Heart left ventricle (tissue), 16 donors: ENCODE data around the gene NEDD4L. TPM values are rescaled to one million over a fixed set of nuclear protein-coding genes. Genes with fewer than 3 reads are reported as not detected.
A peak's percentile ranks its signal among the peaks of the same experiment; 100 is the strongest.

ENCODE experiments used
- ATAC-seq, 4 donors: fragments of 200-7000 bp; cut with Tn5 transposase; one replicate each; pipeline ENCODE4 v1.9.1; 2020 to 2022; ENCODE audit warnings: moderate library complexity in 4 of 4, mild to moderate bottlenecking in 3 of 4, moderate number of reproducible peaks in 1 of 4
- DNase-seq, 5 donors: peaks; one replicate each; pipeline ENCODE4 v3.0.0-alpha.2; 2020
- H3K27ac ChIP-seq, 12 donors: fragments of 200-600 bp; sonication (generic) in 4 of 12; one replicate each; pipeline versions ENCODE4 v1.5.0 to v1.8.0; 2016 to 2022; ENCODE audit warnings: mild to moderate bottlenecking in 2 of 12
- H3K27me3 ChIP-seq, 9 donors: fragments of 200-600 bp; sonication (generic) in 2 of 9; one replicate each; pipeline versions ENCODE4 v1.5.1 to v1.8.0; 2016 to 2022; ENCODE audit warnings: mild to moderate bottlenecking in 3 of 9
- H3K36me3 ChIP-seq, 9 donors: fragments of 200-600 bp; sonication (generic) in 2 of 9; one replicate each; pipeline versions ENCODE4 v1.5.0 to v1.8.0; 2018 to 2022; ENCODE audit warnings: mild to moderate bottlenecking in 2 of 9
- H3K4me1 ChIP-seq, 12 donors: fragments of 200-600 bp; sonication (generic) in 4 of 12; one replicate each; pipeline versions ENCODE4 v1.5.0 to v1.8.0; 2016 to 2022; ENCODE audit warnings: mild to moderate bottlenecking in 3 of 12
- H3K4me3 ChIP-seq, 12 donors: fragments of 200-600 bp; sonication (generic) in 4 of 12; one replicate each; pipeline versions ENCODE4 v1.5.0 to v1.8.0; 2017 to 2022; ENCODE audit warnings: mild to moderate bottlenecking in 9 of 12, moderate library complexity in 4 of 12
- H3K9me3 ChIP-seq, 12 donors: fragments of 200-600 bp; sonication (generic) in 4 of 12; one replicate each; pipeline versions ENCODE4 v1.5.0 to v1.8.0; 2016 to 2022; ENCODE audit warnings: mild to moderate bottlenecking in 1 of 12
- POLR2A ChIP-seq, 2 donors: fragments of 450-650 bp; IDR thresholded peaks; one replicate each; pipeline ENCODE4 v1.6.1; 2017; ENCODE audit warnings: antibody characterized with exemption in 2 of 2, mild to moderate bottlenecking in 2 of 2, moderate library complexity in 2 of 2
- WGBS, 4 donors: extraction: QIAGEN DNeasy Blood & Tissue Kit in 2 of 4; methylation state at CpG; one replicate each; pipeline versions ENCODE4 v1.1.5 to v1.1.7; 2013 to 2018; 5-methylcytosine and 5-hydroxymethylcytosine counted together
- intact Hi-C, 10 donors: fragments of 100-400 bp; cut with DNase I; formaldehyde crosslinking; loops; one replicate each; pipeline versions ENCODE4 v1.11.1 to v1.14.2; 2022
- polyA plus RNA-seq, 2 donors: library from polyadenylated mRNA; stranded (reverse); fragments of 200-250 nt; gene quantifications; one replicate each; pipeline ENCODE4 v1.2.3, GENCODE V29; 2013
- total RNA-seq, 9 donors: library from RNA; depleted of rRNA in 2 of 9; stranded (reverse); fragments of >200 nt in 2 of 9; fragmentation: NEBNext Ultra II Directional in 3 of 9; extraction: Animal tissue kit (Norgen Biotek cat#: 25700) in 3 of 9; gene quantifications; one replicate each; pipeline versions ENCODE4 v1.1.0 to v1.2.4, GENCODE V29; 2016 to 2023
- TF ChIP-seq, protein P1 (sequence below), 12 donors: fragments of 200-600 bp; sonication (generic) in 4 of 12; IDR thresholded peaks; one replicate each; pipeline versions ENCODE4 v1.5.0 to v1.8.0; 2018 to 2022; ENCODE audit warnings: antibody characterized with exemption in 12 of 12, mild to moderate bottlenecking in 5 of 12
- donor health status: ischemic (EF 13 %, LVEDD 7.1; RV severe dilation, severe dysfunction).
- donor health status: healthy with polysubstance abuse.
- donor health status: DM: no; HTN: yes; CAD: no.
- donor health status: DM: no; HTN: no; CAD: no.
- donor health status: ischemic (EF 25% LVEDD 6.9; RV normal size, moderate dysfunction).
- donor health status: ischemic (EF 25% LVEDD 5.7; RV mildly dilated, moderate dysfunction).
- donor health status: healthy.
- donor health status: DM: yes; HTN: yes; CAD: no.
- donor health status: ischemic (EF 35%, LVEDD 5.7; RV mildly dilated, moderate dysfunction).
- donor health status: nonischemic (EF 11% LVEDD 7.7; RV severe dilation, severe dysfunction).
- donor health status: DM: yes; HTN: yes; CAD: no.
- donor health status: PGD.
- donor health status: ischemic (EF 29% LVEDD 5.4; RV normal size, mild dysfunction).
- donor health status: nonischemic (EF 23%, LVEDD 6.1; RV moderate dilation, normal function).

The NEDD4L gene
- total and polyA plus RNA-seq, 11 donors: 14.7 to 64.1 (median 51.7) TPM

DNA sequence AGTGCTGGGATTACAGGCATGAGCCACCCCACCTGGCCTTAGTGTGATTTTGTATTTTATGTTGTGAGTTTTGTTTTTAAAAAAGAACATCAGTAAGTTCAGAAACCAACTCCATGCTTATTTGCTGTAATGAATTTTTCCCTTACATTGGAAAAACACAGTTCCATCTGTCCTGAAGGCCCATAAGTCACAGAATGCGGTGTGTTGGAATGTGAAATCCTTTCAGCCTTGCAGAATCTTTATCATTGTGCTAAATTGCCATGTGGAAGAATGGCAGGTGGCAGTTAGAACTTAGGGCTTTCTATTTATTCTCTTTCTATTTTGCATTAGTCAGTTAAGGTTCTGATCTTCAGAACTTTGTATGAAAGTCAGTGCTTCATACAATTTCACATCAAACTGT is 52.6 kb downstream of the NEDD4L start:
- ATAC-seq: no peak
- TF ChIP-seq POLR2A (IDR thresholded peaks at IDR 0.05): no peak
- TF ChIP-seq, protein P1, sequence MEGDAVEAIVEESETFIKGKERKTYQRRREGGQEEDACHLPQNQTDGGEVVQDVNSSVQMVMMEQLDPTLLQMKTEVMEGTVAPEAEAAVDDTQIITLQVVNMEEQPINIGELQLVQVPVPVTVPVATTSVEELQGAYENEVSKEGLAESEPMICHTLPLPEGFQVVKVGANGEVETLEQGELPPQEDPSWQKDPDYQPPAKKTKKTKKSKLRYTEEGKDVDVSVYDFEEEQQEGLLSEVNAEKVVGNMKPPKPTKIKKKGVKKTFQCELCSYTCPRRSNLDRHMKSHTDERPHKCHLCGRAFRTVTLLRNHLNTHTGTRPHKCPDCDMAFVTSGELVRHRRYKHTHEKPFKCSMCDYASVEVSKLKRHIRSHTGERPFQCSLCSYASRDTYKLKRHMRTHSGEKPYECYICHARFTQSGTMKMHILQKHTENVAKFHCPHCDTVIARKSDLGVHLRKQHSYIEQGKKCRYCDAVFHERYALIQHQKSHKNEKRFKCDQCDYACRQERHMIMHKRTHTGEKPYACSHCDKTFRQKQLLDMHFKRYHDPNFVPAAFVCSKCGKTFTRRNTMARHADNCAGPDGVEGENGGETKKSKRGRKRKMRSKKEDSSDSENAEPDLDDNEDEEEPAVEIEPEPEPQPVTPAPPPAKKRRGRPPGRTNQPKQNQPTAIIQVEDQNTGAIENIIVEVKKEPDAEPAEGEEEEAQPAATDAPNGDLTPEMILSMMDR (IDR thresholded peaks at IDR 0.05): no peak

DNA sequence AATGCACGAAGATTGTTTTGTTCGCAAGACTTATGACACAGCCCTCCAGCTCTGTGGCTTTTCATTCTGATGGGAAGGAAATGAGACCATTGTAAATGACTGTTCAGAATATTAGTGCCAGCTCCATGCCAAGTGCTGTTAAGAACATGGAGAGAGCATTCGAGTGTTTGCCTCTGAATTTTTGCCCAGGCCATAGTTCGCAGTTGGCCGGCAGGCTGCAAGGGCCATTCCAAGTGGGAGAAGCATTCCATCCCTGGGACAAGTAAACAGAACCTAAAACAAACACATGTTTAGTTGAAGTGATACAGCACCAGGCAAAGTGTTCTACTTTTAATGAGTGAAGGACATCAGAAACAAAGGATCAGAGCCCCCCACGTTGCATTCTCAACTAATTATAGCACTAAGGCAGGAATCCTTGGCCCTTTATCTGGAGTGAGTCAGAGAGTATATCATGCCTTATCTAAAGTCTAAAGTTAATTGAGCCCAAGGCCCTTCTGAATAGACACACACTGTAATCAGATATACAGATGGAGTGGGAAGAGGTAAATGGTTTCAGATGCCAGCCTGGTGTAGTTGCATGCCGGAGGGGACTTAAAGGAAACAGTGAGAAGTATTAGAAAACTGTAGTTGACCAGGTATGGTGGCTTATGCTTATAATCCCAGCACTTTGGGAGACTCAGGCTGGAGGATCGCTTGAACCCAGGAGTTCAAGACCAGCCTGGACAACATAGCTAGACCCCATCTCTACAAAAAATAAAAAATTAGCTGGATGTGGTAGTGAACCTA is 53.3 kb downstream of the NEDD4L start:
- Histone ChIP-seq H3K27ac (no peak overlapping the region), H3K36me3 (no peaks in the 10 kb centered on the region), H3K4me3 (no peak overlapping the region), H3K9me3 (no peaks in the 10 kb centered on the region), H3K4me1 (peaks cover 0 to 11% (median 0%) of the 10 kb centered on the region in 12 donors), H3K27me3 (no peaks in the 10 kb centered on the region)
- WGBS, 4 donors: 57 to 66% (median 63%) methylated on average over 8 of the region's 8 CpGs
- intact Hi-C loops: no loop called here
- TF ChIP-seq, protein P1 (IDR thresholded peaks at IDR 0.05): no peak
- no peak for TF ChIP-seq POLR2A (IDR thresholded peaks at IDR 0.05)
- ATAC-seq: peak in 2 of 4 donors; percentile 49 to 68
- no peak for DNase-seq

More for the DNA sequence above, 52.6 kb downstream of the NEDD4L start:
- Histone ChIP-seq H3K9me3 (no peaks in the 10 kb centered on the region), H3K27me3 (no peaks in the 10 kb centered on the region), H3K4me3 (no peak overlapping the region), H3K27ac (no peak overlapping the region), H3K4me1 (peaks cover 0 to 11% (median 0%) of the 10 kb centered on the region in 12 donors), H3K36me3 (no peaks in the 10 kb centered on the region)
- WGBS, 4 donors: 82 to 94% (median 89%) methylated on average over 1 of the region's 1 CpG
- intact Hi-C loops: no loop called here
- no peak for DNase-seq

DNA sequence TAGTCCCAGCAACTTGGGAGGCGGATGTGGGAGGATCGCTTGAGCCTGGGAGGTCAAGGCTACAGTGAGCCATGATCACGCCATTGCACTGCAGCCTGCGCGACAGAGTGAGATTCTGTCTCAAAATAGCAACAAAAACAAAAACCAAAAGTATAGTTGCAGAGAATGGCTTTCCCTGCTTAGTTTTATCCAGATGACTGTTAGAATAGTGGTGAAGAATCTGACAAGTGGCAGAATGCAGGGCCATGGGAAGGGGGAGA is 53.8 kb downstream of the NEDD4L start:
- Histone ChIP-seq H3K9me3 (no peaks in the 10 kb centered on the region), H3K4me1 (peaks cover 0 to 11% (median 0%) of the 10 kb centered on the region in 12 donors), H3K27ac (no peak overlapping the region), H3K36me3 (no peaks in the 10 kb centered on the region), H3K27me3 (no peaks in the 10 kb centered on the region), H3K4me3 (no peak overlapping the region)
- intact Hi-C loops: no loop called here
- no peak for ATAC-seq
- TF ChIP-seq POLR2A (IDR thresholded peaks at IDR 0.05): no peak
- TF ChIP-seq, protein P1 (IDR thresholded peaks at IDR 0.05): no peak
- WGBS, 4 donors: 86 to 96% (median 90%) methylated on average over 5 of the region's 5 CpGs
- no peak for DNase-seq

DNA sequence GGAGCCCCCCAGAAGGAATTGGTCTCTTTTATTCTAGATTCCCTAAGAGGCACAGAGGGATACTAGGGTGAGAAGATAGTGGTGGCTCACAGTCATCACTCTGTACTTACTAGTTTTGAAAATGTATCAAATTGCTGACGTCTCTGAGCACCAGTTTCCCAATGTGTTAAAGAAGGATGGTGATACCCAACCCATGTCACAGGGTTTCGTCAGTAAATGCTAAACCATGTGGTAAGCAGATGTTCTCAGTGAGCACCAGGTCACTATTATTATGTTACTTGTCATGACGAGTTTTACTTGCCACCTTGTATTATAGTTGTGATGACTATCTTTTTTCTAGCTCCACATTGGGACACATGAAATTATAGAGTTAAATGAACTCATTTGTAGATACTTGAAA is 54.7 kb downstream of the NEDD4L start:
- Histone ChIP-seq H3K27ac (no peak overlapping the region), H3K9me3 (no peaks in the 10 kb centered on the region), H3K4me1 (peaks cover 0 to 11% (median 0%) of the 10 kb centered on the region in 12 donors), H3K4me3 (no peak overlapping the region), H3K36me3 (no peaks in the 10 kb centered on the region), H3K27me3 (no peaks in the 10 kb centered on the region)
- 92 to 97% (median 95%) methylated on average over 3 of the region's 3 CpGs for WGBS, 4 donors
- intact Hi-C loops: no loop called here
- DNase-seq: no peak
- TF ChIP-seq, protein P1 (IDR thresholded peaks at IDR 0.05): no peak
- ATAC-seq: no peak
